SK-N-SH (cell line): ENCODE results near the gene RPS6KL1. TPM values are rescaled to one million over a fixed set of nuclear protein-coding genes. Genes with fewer than 3 reads are reported as not detected.

Experiments
- CTCF ChIA-PET: fragments of 300-600, 350-600 bp; formaldehyde crosslinking; extraction: SDS; loops from one replicate; lab custom pipeline; 2021; lab: Yijun Ruan, JAX
- POLR2A ChIA-PET: fragments of 350-600 bp; sonication (Branson Sonifier 250); formaldehyde crosslinking; extraction: SDS; loops from one replicate; lab custom pipeline; 2020; ENCODE audit warnings: antibody characterized with exemption, inconsistent platforms; lab: Yijun Ruan, JAX
- DNase-seq: peaks from one replicate; pipeline ENCODE4 v3.0.0; 2012
- H2AFZ ChIP-seq: fragments of 200-600 bp; sonication (generic); 2 replicates; pipeline ENCODE4 v1.8.1; 2016; ENCODE audit warnings: antibody characterized with exemption, mild to moderate bottlenecking, low read depth
- H3F3A ChIP-seq: fragments of 200-600 bp; sonication (generic); replicated peaks from 2 replicates; pipeline ENCODE3; 2016; ENCODE audit warnings: antibody characterized with exemption, mild to moderate bottlenecking; ENCODE audit not compliant: insufficient read depth
- H3K27ac ChIP-seq, 2 experiments: fragments of 200-500 bp in 1 of 2; fragments of 200-600 bp in 1 of 2; sonication (Bioruptor generic) in 1 of 2; sonication (generic), shearing (Covaris generic) in 1 of 2; 2 replicates each; pipeline versions ENCODE4 v1.5.1 to v1.6.1; 2014 to 2016; ENCODE audit warnings: low read depth in 2 of 2, inconsistent platforms in 1 of 2, low read length in 1 of 2, mild to moderate bottlenecking in 1 of 2, mixed read lengths in 1 of 2
- H3K27me3 ChIP-seq: fragments of 200-600 bp; sonication (generic), shearing (Covaris generic); 2 replicates; pipeline ENCODE4 v1.6.1; 2016; ENCODE audit warnings: mixed run types; ENCODE audit not compliant: insufficient read depth
- H3K36me3 ChIP-seq, 2 experiments: fragments of 200-500 bp in 1 of 2; fragments of 200-600 bp in 1 of 2; sonication (Bioruptor generic) in 1 of 2; sonication (generic) in 1 of 2; replicated peaks in 1 of 2; 2 replicates each; pipeline versions ENCODE3 to v1.5.1; 2014 to 2016; ENCODE audit warnings: low read length in 1 of 2, mild to moderate bottlenecking in 1 of 2; ENCODE audit not compliant: insufficient read depth in 2 of 2, control insufficient read depth in 1 of 2
- H3K4me1 ChIP-seq, 2 experiments: fragments of 200-500 bp in 1 of 2; fragments of 200-600 bp in 1 of 2; sonication (Bioruptor generic) in 1 of 2; sonication (generic), shearing (Covaris generic) in 1 of 2; 2 replicates each; pipeline versions ENCODE4 v1.5.1 to v1.6.1; 2014 to 2016; ENCODE audit warnings: low read depth in 1 of 2, low read length in 1 of 2, mixed run types in 1 of 2; ENCODE audit not compliant: insufficient read depth in 2 of 2, control insufficient read depth in 1 of 2
- H3K4me2 ChIP-seq: fragments of 200-600 bp; sonication (generic), shearing (Covaris generic); 2 replicates; pipeline ENCODE4 v1.6.1; 2017; ENCODE audit warnings: mixed run types
- H3K4me3 ChIP-seq, 2 experiments: fragments of 200-500 bp in 1 of 2; fragments of 200-600 bp in 1 of 2; sonication (Bioruptor generic) in 1 of 2; sonication (generic), shearing (Covaris generic) in 1 of 2; 2 replicates each; pipeline versions ENCODE4 v1.5.1 to v1.8.1; 2014 to 2016; ENCODE audit warnings: low read depth in 2 of 2, inconsistent platforms in 1 of 2, low read length in 1 of 2, mild to moderate bottlenecking in 1 of 2, mixed read lengths in 1 of 2, moderate library complexity in 1 of 2
- H3K79me2 ChIP-seq: fragments of 200-600 bp; sonication (generic); 2 replicates; pipeline ENCODE4 v1.8.1; 2017; ENCODE audit warnings: mild to moderate bottlenecking; ENCODE audit not compliant: insufficient read depth
- H3K9ac ChIP-seq: fragments of 200-600 bp; sonication (generic); 2 replicates; pipeline ENCODE4 v1.6.1; 2017; ENCODE audit warnings: mixed run types
- H3K9me2 ChIP-seq: fragments of 200-600 bp; sonication (generic); 2 replicates; pipeline ENCODE4 v1.6.1; 2017; ENCODE audit warnings: mixed run types
- H3K9me3 ChIP-seq: fragments of 200-600 bp; sonication (generic); 2 replicates; pipeline ENCODE4 v1.6.1; 2017; ENCODE audit warnings: mixed run types, mild to moderate bottlenecking, moderate library complexity
- H4K20me1 ChIP-seq: fragments of 200-600 bp; sonication (generic); 2 replicates; pipeline ENCODE4 v1.6.1; 2017; ENCODE audit warnings: mild to moderate bottlenecking, mixed run types; ENCODE audit not compliant: insufficient read depth
- CHD2 ChIP-seq: fragments of 150-350 bp; IDR thresholded peaks from 2 replicates; pipeline ENCODE4 v1.6.1; 2018; ENCODE audit warnings: low read length; ENCODE audit not compliant: partially characterized antibody
- EP300 ChIP-seq, 2 experiments: IDR thresholded peaks; 2 replicates each; pipeline versions ENCODE4 v1.4.0 to v1.6.1; 2012; ENCODE audit warnings: borderline replicate concordance in 1 of 2, low read depth in 1 of 2, low read length in 1 of 2
- FOSL2 ChIP-seq: IDR thresholded peaks from 2 replicates; pipeline ENCODE4 v1.4.0; 2012; ENCODE audit warnings: low read depth, mild to moderate bottlenecking, moderate library complexity, borderline replicate concordance
- GABPA ChIP-seq: IDR thresholded peaks from 2 replicates; pipeline ENCODE4 v1.4.0; 2012; ENCODE audit warnings: low read depth, mild to moderate bottlenecking
- IRF3 ChIP-seq: fragments of 150-350 bp; IDR thresholded peaks from 2 replicates; pipeline ENCODE4 v1.6.1; 2016; ENCODE audit warnings: mild to moderate bottlenecking, low read depth, low read length
- JUND ChIP-seq: IDR thresholded peaks from 2 replicates; pipeline ENCODE4 v1.4.0; 2012
- MAX ChIP-seq: IDR thresholded peaks from 2 replicates; pipeline ENCODE4 v1.4.0; 2012; ENCODE audit warnings: low read depth
- NFIC ChIP-seq: IDR thresholded peaks from 2 replicates; pipeline ENCODE4 v1.4.0; 2012; ENCODE audit warnings: borderline replicate concordance
- NRF1 ChIP-seq: IDR thresholded peaks from 2 replicates; pipeline ENCODE4 v1.6.1; 2012; ENCODE audit warnings: low read depth, mild to moderate bottlenecking, low read length
- POLR2AphosphoS5 ChIP-seq: IDR thresholded peaks from 2 replicates; pipeline ENCODE4 v1.6.1; 2012; ENCODE audit warnings: low read depth, low read length
- REST ChIP-seq: IDR thresholded peaks from 2 replicates; pipeline ENCODE4 v1.6.1; 2012; ENCODE audit warnings: mild to moderate bottlenecking, low read depth, low read length, moderate library complexity
- RFX5 ChIP-seq: IDR thresholded peaks from 2 replicates; pipeline ENCODE4 v1.6.1; 2012; ENCODE audit warnings: mild to moderate bottlenecking, improper control_type of control experiment, low read length
- SIN3A ChIP-seq: IDR thresholded peaks from 2 replicates; pipeline ENCODE4 v1.6.1; 2012; ENCODE audit warnings: low read depth, mild to moderate bottlenecking, low read length, moderate library complexity, borderline replicate concordance
- USF2 ChIP-seq: fragments of 150-350 bp; IDR thresholded peaks from 2 replicates; pipeline ENCODE4 v1.6.1; 2017; ENCODE audit warnings: antibody characterized with exemption, low read length, low read depth, borderline replicate concordance
- YY1 ChIP-seq: IDR thresholded peaks from 2 replicates; pipeline ENCODE4 v1.4.0; 2012; ENCODE audit warnings: low read depth, mild to moderate bottlenecking
- WGBS: methylation state at CpG from one replicate; pipeline ENCODE4 v1.1.6; 2017; ENCODE audit warnings: low lambda C conversion rate; 5-methylcytosine and 5-hydroxymethylcytosine counted together
- polyA plus RNA-seq, 3 experiments: library from polyadenylated mRNA; depleted of rRNA; stranded (reverse); fragments of >200 nt; gene quantifications; 2 replicates each; pipeline ENCODE4 v1.2.3, GENCODE V29; 2012

RPS6KL1 gene
- polyA plus RNA-seq, 1 of the 3 experiments (the other 2 are of a cell fraction), result 2.5 TPM

DNA sequence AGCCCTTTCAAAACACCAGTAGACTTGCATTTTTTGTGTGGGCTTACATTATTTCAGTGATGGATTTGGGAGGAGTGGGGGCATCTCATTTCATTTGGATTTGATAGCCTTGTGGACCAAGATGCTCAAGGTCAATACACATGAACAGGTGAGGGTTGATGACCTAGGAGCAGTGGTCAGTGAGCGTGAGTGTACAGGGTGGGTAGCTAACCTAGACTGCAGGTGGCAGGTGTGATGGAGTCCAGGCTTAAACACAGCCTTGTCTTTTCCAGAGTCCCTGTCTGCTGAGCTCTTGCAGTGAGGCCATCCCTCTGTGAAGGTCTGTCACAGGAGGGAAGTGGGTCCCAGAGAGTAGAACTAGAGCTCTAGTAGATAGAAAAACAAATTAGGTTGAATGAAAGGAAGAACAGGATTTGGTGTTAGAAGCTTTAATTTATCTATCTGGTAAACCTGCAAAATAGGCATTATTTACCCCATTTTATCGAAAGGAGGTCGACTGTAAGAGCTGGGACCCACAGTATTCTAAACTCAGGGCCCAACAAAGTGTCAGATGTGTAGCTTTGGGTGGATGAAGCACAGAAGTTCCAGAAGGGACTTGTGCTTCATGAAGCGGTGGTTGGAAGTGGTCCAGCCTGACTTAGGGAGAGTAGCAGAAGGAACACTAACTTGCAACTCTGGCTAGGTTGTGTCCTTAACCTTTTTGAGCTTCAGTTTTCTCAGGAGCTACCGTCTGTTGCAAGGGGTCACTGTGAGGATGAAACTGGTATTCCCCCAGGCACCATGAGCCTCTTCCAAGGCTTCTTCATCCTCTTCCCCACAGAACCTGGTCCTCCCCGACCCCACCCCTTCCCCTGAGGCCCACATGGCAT lies 18.2 kb downstream of the RPS6KL1 start:
- Histone ChIP-seq H3K4me1 (no peaks in the 10 kb centered on the region; a peak in 1 of 4 replicates), H2AFZ (no peak overlapping the region), H3K36me3 (peaks cover 23 to 46% of the 10 kb centered on the region in 2 experiments), H3K27ac (no peak overlapping the region; a peak in 2 of 4 replicates), H3K9me2 (no peaks in the 10 kb centered on the region), H3F3A (peaks cover 29% of the 10 kb centered on the region), H3K9me3 (no peaks in the 10 kb centered on the region), H3K4me2 (no peak overlapping the region), H3K27me3 (no peaks in the 10 kb centered on the region), H3K79me2 (no peaks in the 10 kb centered on the region), H3K4me3 (no peak overlapping the region), H4K20me1 (no peaks in the 10 kb centered on the region), H3K9ac (no peak overlapping the region)
- POLR2A ChIA-PET, result interaction anchor here (0.9 to 1.5 kb wide), 3 partner anchors 22 to 44 kb away, joined by 3 to 7 read pairs (median 3); no protein-coding TSS in a partner anchor
- no peak for DNase-seq
- CTCF ChIA-PET, result interaction anchor here (1.0 to 26.0 kb wide), 29 partner anchors 8 to 405 kb away, joined by 3 to 537 read pairs (median 6); partner anchors contain the start of genes DLST, EIF2B2 and PROX2
- no peak for TF ChIP-seq MAX
- TF ChIP-seq CHD2, result no peak
- TF ChIP-seq NRF1, result no peak
- TF ChIP-seq GABPA, result no peak
- no peak for TF ChIP-seq IRF3
- no peak for TF ChIP-seq EP300 (IDR thresholded peaks at IDR 0.05; ENCODE audit: borderline replicate concordance in 1 of 2, low read depth in 1 of 2, low read length in 1 of 2)
- no peak for TF ChIP-seq RFX5
- no peak for TF ChIP-seq FOSL2
- TF ChIP-seq USF2, result no peak
- no peak for TF ChIP-seq SIN3A
- no peak for TF ChIP-seq JUND
- TF ChIP-seq REST, result no peak
- TF ChIP-seq YY1, result no peak
- TF ChIP-seq POLR2AphosphoS5, result no peak; the same call in 1 of the 2 replicates
- no peak for TF ChIP-seq NFIC
- 97% methylated on average over 6 of the region's 6 CpGs for WGBS
